Occipital lobe (tissue), 2 donors: ENCODE data around the gene GIMAP6. TPM values are rescaled to one million over a fixed set of nuclear protein-coding genes. Genes with fewer than 3 reads are reported as not detected.
"Not testable (repeated sequence)": the region's sequence is repeated elsewhere in the genome, so short reads cannot be mapped to it uniquely, and the experiment has no call there.

Source experiments
- DNase-seq: peaks from one replicate; lab custom pipeline; 2025; lab: John Stamatoyannopoulos, UW
- total RNA-seq: library from RNA; depleted of rRNA; stranded (reverse); fragments of >200 nt; gene quantifications from one replicate; pipeline ENCODE4 v1.2.3, GENCODE V29; 2014

Gene GIMAP6
- total RNA-seq: 5.5 TPM

DNA sequence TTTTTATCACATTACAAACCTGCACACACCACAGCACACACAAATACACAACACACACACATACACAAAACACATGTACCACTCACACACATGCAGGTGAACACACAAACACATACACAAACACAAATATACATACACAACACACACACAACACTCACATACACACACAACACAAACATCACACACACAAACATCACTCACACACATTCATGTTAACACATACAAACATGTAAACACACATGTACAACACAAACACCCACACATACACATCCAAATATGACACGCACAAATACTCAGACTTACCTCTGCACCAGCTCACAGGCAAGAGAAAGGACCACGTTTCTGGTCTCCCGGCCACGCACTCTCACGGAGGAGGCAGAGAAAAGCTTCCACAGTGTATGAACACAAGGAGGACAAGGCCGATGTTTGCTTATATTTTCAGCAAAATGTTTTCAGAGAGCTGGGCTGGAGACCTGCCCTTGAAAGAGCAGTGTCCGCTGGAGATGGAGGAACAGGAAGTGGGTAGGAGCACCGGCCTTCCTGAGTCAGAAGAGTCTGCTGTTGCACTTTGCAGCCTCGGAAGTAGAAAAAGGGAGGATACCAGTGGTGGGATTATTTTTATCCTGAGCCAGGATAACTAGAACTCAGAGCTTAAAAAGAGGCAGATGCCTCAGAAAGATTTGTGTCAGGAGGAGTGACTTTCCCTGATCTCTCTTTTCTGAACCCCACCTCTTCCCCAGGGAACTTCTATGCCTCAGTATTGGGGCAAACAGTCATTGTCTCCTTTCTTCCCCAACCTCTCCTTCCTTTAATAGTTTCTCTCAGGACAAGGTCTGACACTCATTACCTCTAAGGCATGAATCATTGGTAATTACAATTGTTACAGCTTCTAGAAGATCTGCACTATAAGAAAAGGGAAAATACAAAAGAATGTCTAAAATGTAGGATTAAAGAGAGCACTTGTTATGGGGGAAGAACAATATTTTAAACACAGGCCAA lies at the start of gene GIMAP6:
TSS of gene GIMAP6 (minus strand) at position 520 of the 999 bp plus-strand sequence. CDS start 2,243 bp downstream, outside the sequence.
- no peak for DNase-seq

DNA sequence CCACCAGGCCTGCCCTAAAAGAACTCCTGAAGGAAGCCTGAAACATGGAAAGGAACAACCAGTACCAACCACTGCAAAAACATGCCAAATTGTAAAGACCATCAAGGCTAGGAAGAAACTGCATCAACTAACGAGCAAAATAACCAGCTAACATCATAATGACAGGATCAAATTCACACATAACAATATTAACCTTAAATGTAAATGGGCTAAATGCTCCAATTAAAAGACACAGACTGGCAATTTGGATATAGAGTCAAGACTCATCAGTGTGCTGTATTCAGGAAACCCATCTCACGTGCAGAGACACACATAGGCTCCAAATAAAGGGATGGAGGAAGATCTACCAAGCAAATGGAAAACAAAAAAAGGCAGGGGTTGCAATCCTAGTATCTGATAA lies 48.2 kb upstream of the GIMAP6 start:
- DNase-seq: not testable (repeated sequence)

DNA sequence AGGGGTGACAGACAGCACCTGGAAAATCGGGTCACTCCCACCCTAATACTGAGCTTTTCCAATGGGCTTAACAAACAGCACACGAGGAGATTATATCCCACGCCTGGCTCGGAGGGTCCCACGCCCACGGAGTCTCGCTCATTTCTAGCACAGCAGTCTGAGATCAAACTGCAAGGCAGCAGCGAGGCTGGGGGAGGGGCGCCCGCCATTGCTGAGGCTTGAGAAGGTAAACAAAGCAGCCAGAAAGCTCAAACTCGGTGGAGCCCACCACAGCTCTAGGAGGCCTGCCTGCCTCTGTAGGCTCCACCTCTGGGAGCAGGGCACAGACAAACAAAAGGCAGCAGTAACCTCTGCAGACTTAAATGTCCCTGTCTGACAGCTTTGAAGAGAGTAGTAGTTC lies 46.4 kb upstream of the GIMAP6 start:
- DNase-seq: not testable (repeated sequence)

- not testable (repeated sequence) for DNase-seq
Measured at GRCh38 chr7:150676854-150677253, 44.7 kb upstream of the GIMAP6 start.

DNA sequence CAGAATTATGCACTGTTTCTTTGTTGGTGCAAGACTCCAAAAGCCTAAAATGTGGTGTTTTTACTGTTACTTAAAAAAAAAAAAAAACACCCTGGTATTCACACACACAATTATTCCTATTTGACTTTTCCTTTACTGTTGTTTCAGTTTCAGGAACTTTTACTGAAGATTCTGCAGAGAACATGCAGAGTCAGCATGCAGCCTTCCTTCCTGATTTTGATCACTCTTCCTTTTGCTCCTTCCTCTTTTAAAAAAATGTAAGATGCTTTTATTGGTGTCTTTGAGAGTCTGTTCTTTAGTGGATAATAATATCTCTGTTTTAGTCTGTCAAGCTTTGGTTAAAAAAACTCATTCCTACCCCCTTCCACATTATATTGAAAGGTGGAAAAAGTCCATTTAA lies 44.1 kb upstream of the GIMAP6 start:
- DNase-seq: not testable (repeated sequence)

DNA sequence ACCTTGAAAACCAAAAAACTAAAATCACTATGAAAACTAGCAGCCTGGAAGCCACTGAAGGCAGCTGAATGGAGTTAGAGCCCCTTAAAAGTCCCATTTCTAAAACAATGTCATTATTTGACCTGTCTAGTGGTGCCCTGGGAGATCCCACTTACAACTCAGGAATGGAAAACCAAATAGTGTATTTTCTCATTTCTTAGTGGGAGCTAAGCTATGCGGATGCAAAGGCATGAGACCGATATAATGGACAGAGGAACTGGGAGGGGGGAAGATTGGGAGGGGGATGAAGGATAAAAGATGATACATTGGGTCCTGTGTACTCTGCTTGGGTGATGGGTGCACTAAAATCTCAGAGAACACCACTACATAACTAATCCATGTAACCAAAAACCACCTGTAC lies 43.5 kb upstream of the GIMAP6 start:
- no peak for DNase-seq

DNA sequence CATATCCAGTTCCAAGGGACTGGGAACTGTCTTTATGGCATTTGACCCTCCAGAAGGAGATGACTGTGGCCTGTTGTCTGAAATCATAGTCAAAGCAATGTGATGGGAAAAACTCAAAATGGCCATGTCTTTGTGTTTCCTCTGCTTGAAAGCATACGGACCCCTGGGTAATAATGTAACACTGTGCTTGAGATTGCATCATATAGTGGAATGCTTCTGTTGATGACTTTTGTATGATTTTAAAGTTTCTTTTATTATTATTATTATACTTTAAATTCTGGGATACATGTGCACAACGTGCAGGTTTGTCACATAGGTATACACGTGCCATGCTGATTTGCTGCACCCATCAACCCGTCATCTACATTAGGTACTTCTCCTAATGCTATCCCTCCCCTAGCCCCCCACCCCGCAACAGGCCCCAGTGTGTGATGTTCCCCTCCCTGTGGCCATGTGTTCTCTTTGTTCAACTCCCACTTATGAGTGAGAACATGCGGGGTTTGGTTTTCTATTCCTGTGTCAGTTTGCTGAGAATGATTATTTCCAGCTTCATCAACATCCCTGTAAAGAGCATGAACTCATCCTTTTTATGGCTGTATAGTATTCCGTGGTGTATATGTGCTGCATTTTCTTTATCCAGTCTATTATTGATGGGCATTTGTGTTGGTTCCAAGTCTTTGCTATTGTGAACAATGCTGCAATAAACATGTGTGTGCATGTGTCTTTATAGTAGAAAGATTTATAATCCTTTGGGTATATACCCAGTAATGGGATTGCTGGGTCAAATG lies 39.8 kb upstream of the GIMAP6 start:
- DNase-seq: not testable (repeated sequence)

DNA sequence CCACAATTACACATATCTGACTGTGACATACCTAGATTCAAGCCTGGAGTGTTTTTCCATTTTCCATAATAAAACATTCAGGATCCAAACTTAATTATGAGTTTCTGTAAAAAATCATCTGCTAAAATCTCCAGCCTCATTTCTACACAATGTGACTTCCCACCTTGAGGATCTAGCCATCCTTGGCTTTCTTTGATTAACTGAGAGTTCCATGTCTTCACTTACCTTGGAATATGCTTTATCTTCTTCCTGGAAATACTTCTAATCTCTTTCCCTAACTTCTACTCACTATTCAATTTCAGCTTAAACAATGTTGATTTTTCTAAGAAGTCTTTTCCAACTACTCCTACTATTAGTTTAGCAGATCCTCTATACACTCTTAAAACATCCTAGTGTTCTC lies 36.8 kb upstream of the GIMAP6 start:
- DNase-seq: no peak

GRCh38 chr7:150668472-150668911 lies 36.3 kb upstream of the GIMAP6 start:
- DNase-seq: no peak

DNA sequence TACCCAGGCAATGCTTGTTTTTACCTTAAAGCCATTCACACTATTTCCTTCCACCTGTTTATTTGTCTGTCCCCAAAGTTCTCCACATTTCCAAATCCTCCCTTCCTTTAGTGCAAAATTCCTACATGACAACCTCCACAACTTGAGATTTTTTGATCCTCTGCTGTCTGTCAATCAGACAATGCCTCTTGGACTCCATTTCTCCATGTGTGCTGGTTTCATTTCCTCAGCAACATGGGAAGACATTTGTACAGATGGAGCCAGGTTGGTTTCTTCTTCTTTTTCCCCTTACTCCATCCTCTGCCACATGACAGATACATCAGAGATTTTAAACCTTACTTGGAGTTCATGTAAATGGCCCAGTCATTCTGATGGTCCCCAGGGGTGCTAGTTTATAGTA lies 34.2 kb upstream of the GIMAP6 start:
- no peak for DNase-seq

- DNase-seq: no peak
Measured at GRCh38 chr7:150665896-150666295, 33.7 kb upstream of the GIMAP6 start.

DNA sequence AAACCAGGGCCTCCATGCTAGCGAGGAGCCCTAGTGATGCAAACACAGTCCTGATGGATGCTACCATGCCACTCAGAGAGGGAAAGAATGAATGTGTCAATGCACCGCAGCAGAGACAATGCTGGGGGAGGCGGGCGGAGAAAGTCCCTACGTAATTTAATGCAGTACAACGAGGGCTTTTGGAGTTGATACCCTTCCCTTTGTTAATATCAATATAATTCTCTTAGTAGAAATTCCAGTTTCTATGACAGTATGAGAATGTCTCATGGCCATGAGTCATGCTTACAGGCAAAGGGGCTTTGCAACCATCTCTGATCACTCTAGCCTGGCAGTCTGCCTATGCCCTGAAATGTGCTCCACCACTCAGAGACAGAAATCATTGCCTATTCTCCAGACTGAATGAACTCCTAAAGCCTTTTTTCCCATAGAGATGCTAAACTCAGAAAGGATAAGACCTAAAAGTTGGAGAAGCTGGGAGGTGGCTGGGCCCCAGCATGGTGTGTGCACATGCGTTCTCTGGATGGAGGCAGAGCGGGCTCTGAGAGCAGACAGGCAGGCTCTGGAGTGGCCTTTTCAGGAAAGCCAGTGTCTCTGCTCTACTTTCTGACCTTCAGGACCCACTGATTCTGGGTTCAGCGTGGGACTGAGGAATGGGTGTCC lies 33.0 kb upstream of the GIMAP6 start:
- DNase-seq: no peak

DNA sequence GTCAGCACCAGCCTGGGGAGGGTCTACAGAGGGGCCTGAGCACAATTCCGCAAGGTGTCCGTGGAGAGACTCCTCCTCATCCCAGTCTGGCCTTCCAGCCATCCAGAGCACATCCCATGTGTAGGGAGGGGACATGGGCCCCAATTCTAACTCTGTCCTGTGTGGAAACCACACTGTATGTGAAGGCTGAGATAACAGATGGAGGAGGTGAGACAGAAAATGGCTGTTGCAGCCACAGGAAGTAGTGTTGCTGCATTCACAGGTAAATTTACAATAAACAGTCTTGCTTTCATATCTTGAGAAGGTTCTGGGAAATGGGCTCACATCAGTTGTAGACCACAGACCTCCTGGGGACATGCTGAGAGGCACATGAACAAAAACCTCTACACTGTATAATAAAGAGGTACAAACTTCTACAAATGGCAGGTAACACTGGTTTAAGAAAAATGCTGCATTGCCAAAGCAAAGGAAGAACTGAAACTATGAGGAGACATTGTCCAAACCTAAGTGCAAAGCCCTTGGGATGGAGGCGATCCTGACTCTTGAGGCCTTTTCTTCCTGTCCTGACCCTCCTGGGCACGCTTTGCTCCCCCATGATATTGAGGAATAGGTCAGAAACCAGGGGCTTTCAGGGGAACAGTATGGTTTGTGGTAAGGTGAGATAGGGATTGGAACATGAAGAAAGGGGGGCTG lies 31.8 kb upstream of the GIMAP6 start:
- DNase-seq: no peak

DNA sequence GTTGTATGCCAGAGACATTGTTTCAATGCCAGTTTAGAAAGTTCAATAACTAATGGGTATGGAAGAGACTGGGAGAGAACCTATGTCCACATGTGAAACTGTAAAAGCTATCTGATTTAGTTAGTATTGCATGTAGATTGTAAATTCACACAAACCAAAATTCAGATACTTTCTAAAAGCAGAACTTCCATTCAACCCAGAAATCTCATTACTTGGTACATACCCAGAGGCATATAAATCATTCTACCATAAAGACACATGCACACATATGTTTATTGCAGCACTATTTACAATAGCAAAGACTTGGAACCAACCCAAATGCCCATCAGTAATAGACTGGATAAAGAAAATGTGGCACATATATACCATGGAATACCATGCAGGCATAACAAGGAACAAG lies 30.6 kb upstream of the GIMAP6 start:
- not testable (repeated sequence) for DNase-seq

- no peak for DNase-seq
Measured at GRCh38 chr7:150660939-150661613, 28.9 kb upstream of the GIMAP6 start.

DNA sequence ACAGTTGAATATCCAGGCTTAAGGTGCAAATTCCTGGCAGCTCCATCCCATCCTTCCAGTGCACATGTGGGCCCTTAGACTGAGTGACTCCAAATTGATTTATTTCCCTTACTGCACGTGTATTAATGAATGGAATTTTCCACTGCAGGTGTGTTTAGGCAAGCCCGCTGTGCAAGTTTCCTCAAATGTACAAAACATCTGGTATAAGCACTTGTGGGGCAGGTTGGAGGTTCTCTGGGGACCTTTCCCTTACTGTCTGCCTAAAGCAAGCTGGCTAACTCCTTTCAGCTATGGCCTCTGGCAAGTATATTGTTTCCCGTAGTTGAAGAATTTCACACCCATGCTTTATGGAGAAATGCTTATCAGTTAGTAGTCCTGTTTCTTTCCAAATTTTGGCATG lies 25.3 kb upstream of the GIMAP6 start:
- DNase-seq: no peak

DNA sequence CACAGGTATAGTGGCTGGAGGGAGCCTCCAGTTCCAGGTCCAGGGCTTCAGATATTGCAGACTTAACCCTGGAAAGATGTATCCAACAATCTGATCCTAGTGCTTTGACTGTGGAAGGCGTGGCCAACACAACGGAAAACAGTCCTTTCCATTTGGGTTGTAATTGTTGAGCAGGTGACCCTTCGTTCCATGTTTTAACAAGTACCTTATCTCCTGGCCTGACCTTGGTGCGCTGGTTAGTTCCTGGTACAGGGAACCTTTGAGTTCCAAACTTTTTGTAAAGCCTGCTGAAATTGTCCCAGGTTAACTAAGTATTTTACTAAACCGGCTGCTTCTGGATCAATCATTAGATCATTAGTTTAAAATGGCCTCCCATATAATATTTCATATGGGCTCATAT lies 23.9 kb upstream of the GIMAP6 start:
- DNase-seq: no peak

GRCh38 chr7:150654692-150655091 lies 22.5 kb upstream of the GIMAP6 start:
- DNase-seq: no peak

DNA sequence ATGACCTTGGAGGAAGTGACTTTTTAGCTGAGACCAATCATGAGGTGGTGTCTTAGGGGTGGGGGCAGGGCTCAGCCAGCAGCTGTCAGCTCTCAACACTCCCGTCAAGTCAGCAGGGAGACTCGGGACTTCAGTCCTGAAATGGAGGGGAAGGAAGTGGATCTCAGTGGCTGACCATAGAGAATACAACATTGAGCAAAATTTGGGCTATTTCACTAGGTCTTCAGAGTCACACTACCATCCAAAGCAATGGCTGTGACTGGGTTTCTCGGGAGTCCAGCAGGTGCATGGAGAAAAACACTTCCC lies 16.8 kb upstream of the GIMAP6 start:
- DNase-seq: no peak

DNA sequence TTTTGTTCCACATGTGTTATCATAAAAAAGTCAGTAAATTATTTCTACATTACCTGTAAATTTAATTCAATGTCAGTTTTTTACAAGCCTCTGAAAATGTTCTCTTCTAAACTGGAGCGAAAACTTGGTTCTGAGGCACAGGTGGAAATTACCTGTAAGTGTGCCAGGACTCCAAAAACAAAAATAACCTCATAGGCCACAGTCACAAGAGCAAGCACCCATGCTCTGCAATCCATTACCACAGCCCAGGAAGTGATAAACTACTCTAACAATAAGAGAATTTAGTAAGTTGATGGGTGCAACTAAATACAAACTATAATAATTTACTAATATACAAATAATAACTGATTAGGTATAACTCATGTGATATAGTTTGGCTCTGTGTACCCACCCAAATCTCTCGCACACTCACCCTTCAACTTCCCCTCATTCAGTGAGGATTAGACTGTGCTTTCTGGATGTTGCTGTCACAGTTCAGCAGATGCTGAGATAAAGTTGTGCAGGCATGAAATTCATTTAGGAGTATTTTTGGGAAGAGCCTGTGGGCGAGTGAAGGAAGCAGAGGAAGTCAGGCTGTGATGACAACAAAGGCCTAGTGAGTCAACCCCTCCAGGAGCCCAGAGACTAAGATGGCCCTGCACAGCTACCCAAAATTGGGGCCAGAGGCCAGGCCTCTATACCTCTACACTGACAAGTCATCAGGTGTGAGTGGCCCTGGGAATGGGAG lies 16.3 kb upstream of the GIMAP6 start:
- no peak for DNase-seq
